Measurements from ENCODE around the gene SLC25A1.

- TF ChIP-seq CTCF (conservative IDR thresholded peaks at IDR 0.05; ENCODE audit: low read depth, low read length) (no peak), SMC3 (IDR thresholded peaks at IDR 0.05; ENCODE audit: low read depth, low read length) (no peak), POLR2A (IDR thresholded peaks at IDR 0.05; ENCODE audit: low read depth, low read length) (no peak), CEBPB (IDR thresholded peaks at IDR 0.05; ENCODE audit: low read depth, low read length) (no peak), RFX5 (IDR thresholded peaks at IDR 0.05; ENCODE audit: low read depth, low read length) (no peak)
Measured at GRCh38 chr22:19176175-19176643, 2.3 kb downstream of the SLC25A1 start.
